B cell (primary cell): ENCODE data around the gene FKBP6. TPM values are rescaled to one million over a fixed set of nuclear protein-coding genes. Genes with fewer than 3 reads are reported as not detected.

Experiments
- ATAC-seq: fragments of 200-7000 bp; cut with Tn5 transposase; one replicate; pipeline ENCODE4 v1.10.0; 2021; ENCODE audit warnings: low read depth, mild to moderate bottlenecking, moderate number of reproducible peaks, moderate library complexity
- CTCF ChIA-PET: fragments of 350-600 bp; sonication (Branson Sonifier 250); formaldehyde crosslinking; loops from one replicate; lab custom pipeline; 2021; ENCODE audit warnings: antibody characterized with exemption, inconsistent platforms; lab: Charles Lee
- POLR2A ChIA-PET: fragments of 350-600 bp; sonication (Branson Sonifier 250); formaldehyde crosslinking; loops from one replicate; lab custom pipeline; 2021; ENCODE audit warnings: antibody characterized with exemption; lab: Charles Lee
- DNase-seq: peaks from one replicate; pipeline ENCODE4 v3.0.0; 2013
- H2AFZ ChIP-seq: 2 replicates; pipeline ENCODE4 v1.6.1; 2012; ENCODE audit warnings: mild to moderate bottlenecking, low read depth, low read length; ENCODE audit not compliant: insufficient read depth, poor library complexity, severe bottlenecking
- H3K27ac ChIP-seq, 2 donors: 1 replicate in 1 of 2; 2 replicates in 1 of 2; pipeline ENCODE4 v1.5.1; 2012 to 2013; ENCODE audit warnings: low read length in 2 of 2, mild to moderate bottlenecking in 2 of 2, moderate library complexity in 1 of 2
- H3K27me3 ChIP-seq, 4 experiments: fragments of 200-600 bp in 1 of 4; sonication (generic) in 1 of 4; replicated peaks in 1 of 4; 1 replicate in 2 of 4; 2 replicates in 2 of 4; pipeline versions ENCODE4 v1.6.1 to v1.7.0; 2013 to 2016; ENCODE audit warnings: low read length in 3 of 4, mild to moderate bottlenecking in 2 of 4, mixed read lengths in 1 of 4, moderate library complexity in 1 of 4; ENCODE audit not compliant: insufficient read depth in 4 of 4, control insufficient read depth in 3 of 4; ENCODE audit errors: control extremely low read depth in 1 of 4
- H3K36me3 ChIP-seq, 2 experiments: replicated peaks in 1 of 2; 1 replicate in 1 of 2; 2 replicates in 1 of 2; pipeline versions ENCODE4 v1.6.1 to v1.7.1; 2013; ENCODE audit warnings: low read length in 1 of 2; ENCODE audit not compliant: insufficient read depth in 2 of 2, control insufficient read depth in 1 of 2; ENCODE audit errors: control extremely low read depth in 1 of 2, extremely low read depth in 1 of 2
- H3K4me1 ChIP-seq, 2 donors: fragments of 200-600 bp in 1 of 2; sonication (generic) in 1 of 2; 1 replicate in 1 of 2; 2 replicates in 1 of 2; pipeline versions ENCODE4 v1.5.1 to v1.6.1; 2013 to 2017; ENCODE audit warnings: low read length in 2 of 2; ENCODE audit not compliant: control insufficient read depth in 2 of 2, insufficient read depth in 2 of 2
- H3K4me2 ChIP-seq: replicated peaks from 2 replicates; pipeline ENCODE3; 2012; ENCODE audit warnings: mild to moderate bottlenecking, low read depth, low read length; ENCODE audit not compliant: poor library complexity, severe bottlenecking
- H3K4me3 ChIP-seq, 5 experiments: fragments of 200-600 bp in 1 of 5; sonication (generic) in 1 of 5; 1 replicate in 3 of 5; 2 replicates in 2 of 5; pipeline versions ENCODE4 v1.5.1 to v1.7.0; 2011 to 2016; ENCODE audit warnings: low read length in 4 of 5, mild to moderate bottlenecking in 4 of 5, low read depth in 2 of 5, control low read depth in 1 of 5, moderate library complexity in 1 of 5; ENCODE audit not compliant: insufficient read depth in 1 of 5; ENCODE audit errors: control extremely low read depth in 1 of 5, extremely low read depth in 1 of 5
- H3K79me2 ChIP-seq: fragments of 200-600 bp; sonication (generic); one replicate; pipeline ENCODE4 v1.6.0; 2016; ENCODE audit warnings: low read length; ENCODE audit not compliant: control insufficient read depth, insufficient read depth
- H3K9ac ChIP-seq: fragments of 200-600 bp; sonication (generic); 2 replicates; pipeline ENCODE4 v1.6.1; 2017; ENCODE audit warnings: mild to moderate bottlenecking, low read length, moderate library complexity
- H3K9me3 ChIP-seq, 3 donors: one replicate each; pipeline versions ENCODE4 v1.6.1 to v1.7.1; 2013; ENCODE audit warnings: low read length in 2 of 3; ENCODE audit not compliant: control insufficient read depth in 2 of 3, insufficient read depth in 1 of 3; ENCODE audit errors: control extremely low read depth in 1 of 3
- H4K20me1 ChIP-seq: 2 replicates; pipeline ENCODE4 v1.6.0; 2012; ENCODE audit warnings: mild to moderate bottlenecking, low read length; ENCODE audit not compliant: insufficient read depth, control insufficient read depth, poor library complexity, severe bottlenecking
- H3K27ac Mint-ChIP-seq: one replicate; pipeline ENCODE4 v1.8.0; 2021; ENCODE audit warnings: mixed read lengths
- H3K27me3 Mint-ChIP-seq: one replicate; pipeline ENCODE4 v1.8.0; 2021; ENCODE audit warnings: mixed read lengths
- H3K4me1 Mint-ChIP-seq: one replicate; pipeline ENCODE4 v1.8.0; 2021; ENCODE audit warnings: mixed read lengths
- H3K4me3 Mint-ChIP-seq: one replicate; pipeline ENCODE4 v1.8.0; 2021; ENCODE audit warnings: mixed read lengths
- H3K9me3 Mint-ChIP-seq: one replicate; pipeline ENCODE4 v1.8.0; 2022; ENCODE audit warnings: mixed read lengths; ENCODE audit not compliant: insufficient read depth
- CTCF ChIP-seq: fragments of 200-600 bp; IDR thresholded peaks from one replicate; pipeline ENCODE4 v1.8.0; 2022; ENCODE audit warnings: antibody characterized with exemption, mild to moderate bottlenecking
- EZH2 ChIP-seq: IDR thresholded peaks from 2 replicates; pipeline ENCODE4 v1.6.1; 2012; ENCODE audit warnings: borderline replicate concordance, low read depth, mild to moderate bottlenecking, moderate library complexity, low read length; ENCODE audit not compliant: insufficient read depth, poor library complexity, severe bottlenecking
- WGBS: methylation state at CpG from one replicate; pipeline ENCODE4 v1.1.5; 2013; ENCODE audit warnings: missing lambda C conversion rate; ENCODE audit not compliant: insufficient coverage; 5-methylcytosine and 5-hydroxymethylcytosine counted together
- intact Hi-C: fragments of 100-400 bp; cut with micrococcal nuclease; formaldehyde crosslinking; loops from one replicate; pipeline ENCODE4 v1.10.0; 2022
- polyA plus RNA-seq: library from polyadenylated mRNA; depleted of rRNA; stranded (reverse); fragments of >200 nt; gene quantifications from 2 replicates; pipeline ENCODE4 v1.2.3, GENCODE V29; 2012
- total RNA-seq, 2 donors: library from RNA; stranded (reverse); fragments of 120-200 nt in 1 of 2; gene quantifications; 1 replicate in 1 of 2; 2 replicates in 1 of 2; pipeline versions ENCODE4 v1.2.3 to v1.2.4, GENCODE V29; 2013 to 2022

The FKBP6 gene
- total and polyA plus RNA-seq, 2 donors (not counting 1 experiment from before 2014, with no cell fraction given) = not detected

- intact Hi-C loops = no loop called here
- peaks cover 0 to 5% (median 0%) of the 10 kb centered on the region in 4 experiments for H3K27me3 ChIP-seq
- no peak overlapping the region for H3K4me2 ChIP-seq
- no peak overlapping the region for H3K4me3 Mint-ChIP-seq
- H3K4me1 Mint-ChIP-seq = peaks cover 4% of the 10 kb centered on the region
- H2AFZ ChIP-seq = no peak overlapping the region
- CTCF ChIA-PET = no interaction called here
- POLR2A ChIA-PET = no interaction called here
- no peaks in the 10 kb centered on the region for H4K20me1 ChIP-seq
- WGBS = 84% methylated on average over 5 of the region's 8 CpGs
- H3K9me3 ChIP-seq = no peaks in the 10 kb centered on the region
- H3K4me1 ChIP-seq = no peaks in the 10 kb centered on the region
- H3K9ac ChIP-seq = no peak overlapping the region
- no peaks in the 10 kb centered on the region for H3K9me3 Mint-ChIP-seq
- H3K27ac ChIP-seq = no peak overlapping the region
- peaks cover 25% of the 10 kb centered on the region for H3K27me3 Mint-ChIP-seq
- DNase-seq (no peak), ATAC-seq (no peak)
- no peak overlapping the region for H3K27ac Mint-ChIP-seq
- no peaks in the 10 kb centered on the region for H3K36me3 ChIP-seq
- H3K4me3 ChIP-seq = no peak overlapping the region
- no peaks in the 10 kb centered on the region for H3K79me2 ChIP-seq
- TF ChIP-seq CTCF = no peak
- no peak for TF ChIP-seq EZH2
These were observed 13.9 kb downstream of the FKBP6 start for GRCh38 chr7:73341877-73342276.

GRCh38 chr7:73342645-73343044 lies 14.7 kb downstream of the FKBP6 start:
- intact Hi-C loops = no loop called here
- no peak overlapping the region for H3K4me2 ChIP-seq
- no peak for ATAC-seq

More at GRCh38 chr7:73342645-73343044, 14.7 kb downstream of the FKBP6 start:
- WGBS = 78% methylated on average over 6 of the region's 8 CpGs
- DNase-seq = no peak
- Histone ChIP-seq H2AFZ (no peak overlapping the region), H3K4me3 (no peak overlapping the region), H3K79me2 (no peaks in the 10 kb centered on the region), H3K4me1 (no peaks in the 10 kb centered on the region), H3K36me3 (no peaks in the 10 kb centered on the region), H3K27ac (no peak overlapping the region), H3K9ac (no peak overlapping the region), H3K27me3 (peaks cover 0 to 5% (median 0%) of the 10 kb centered on the region in 4 experiments), H4K20me1 (no peaks in the 10 kb centered on the region), H3K9me3 (no peaks in the 10 kb centered on the region)
- Mint-ChIP-seq H3K9me3 (no peaks in the 10 kb centered on the region), H3K27ac (no peak overlapping the region), H3K4me3 (no peak overlapping the region), H3K27me3 (peaks cover 28% of the 10 kb centered on the region), H3K4me1 (peaks cover 4% of the 10 kb centered on the region)
- TF ChIP-seq CTCF = no peak
- no peak for TF ChIP-seq EZH2
- CTCF ChIA-PET = no interaction called here
- POLR2A ChIA-PET = no interaction called here
